GM19099 (cell line): ENCODE results near the gene TSPO.

Experiments used
- POLR2A ChIP-seq: IDR thresholded peaks from 3 replicates; pipeline ENCODE4 v1.6.1; 2011; ENCODE audit warnings: low read depth; ENCODE audit not compliant: insufficient read length; ENCODE audit errors: extremely low read depth

TSPO gene

DNA sequence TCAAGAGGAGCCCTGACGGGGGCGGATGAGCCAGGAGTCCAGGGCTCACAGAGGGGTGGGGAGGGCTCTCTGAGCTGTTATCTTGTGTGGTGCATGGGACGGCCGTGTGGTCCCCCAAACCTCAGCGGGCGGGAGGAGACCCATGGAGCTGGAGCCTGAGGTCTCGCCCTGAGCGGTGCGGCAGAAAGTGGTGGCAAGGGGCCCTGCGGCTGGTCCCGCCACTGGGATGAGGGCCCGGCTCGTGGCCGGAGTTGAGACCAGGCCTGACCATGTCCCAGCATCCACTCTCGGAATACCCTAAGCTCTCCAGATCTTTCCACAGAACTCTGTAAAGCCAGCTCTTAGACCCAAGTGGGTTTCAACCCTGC lies 58.1 kb downstream of the TSPO start:
- no peak for TF ChIP-seq POLR2A

DNA sequence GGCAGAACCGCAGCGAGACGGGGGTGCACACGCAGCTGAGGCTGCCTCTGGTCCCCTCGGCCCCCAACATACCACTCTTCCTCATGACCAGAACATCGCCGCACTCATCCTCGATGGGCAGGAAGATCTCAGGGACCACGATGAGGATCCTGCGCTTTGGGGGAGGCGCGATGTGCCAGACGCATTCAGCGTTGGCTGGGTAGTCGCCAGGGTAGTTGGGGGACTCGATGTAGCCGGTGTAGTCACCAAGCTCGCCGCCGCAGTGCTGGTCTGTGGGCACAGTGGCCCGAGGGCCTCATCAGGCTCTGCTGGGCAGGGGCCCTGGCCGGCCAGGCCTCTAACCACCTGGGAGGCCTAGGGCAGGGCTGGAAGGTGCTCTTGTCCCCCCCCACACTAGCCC lies 58.6 kb downstream of the TSPO start:
- no peak for TF ChIP-seq POLR2A

DNA sequence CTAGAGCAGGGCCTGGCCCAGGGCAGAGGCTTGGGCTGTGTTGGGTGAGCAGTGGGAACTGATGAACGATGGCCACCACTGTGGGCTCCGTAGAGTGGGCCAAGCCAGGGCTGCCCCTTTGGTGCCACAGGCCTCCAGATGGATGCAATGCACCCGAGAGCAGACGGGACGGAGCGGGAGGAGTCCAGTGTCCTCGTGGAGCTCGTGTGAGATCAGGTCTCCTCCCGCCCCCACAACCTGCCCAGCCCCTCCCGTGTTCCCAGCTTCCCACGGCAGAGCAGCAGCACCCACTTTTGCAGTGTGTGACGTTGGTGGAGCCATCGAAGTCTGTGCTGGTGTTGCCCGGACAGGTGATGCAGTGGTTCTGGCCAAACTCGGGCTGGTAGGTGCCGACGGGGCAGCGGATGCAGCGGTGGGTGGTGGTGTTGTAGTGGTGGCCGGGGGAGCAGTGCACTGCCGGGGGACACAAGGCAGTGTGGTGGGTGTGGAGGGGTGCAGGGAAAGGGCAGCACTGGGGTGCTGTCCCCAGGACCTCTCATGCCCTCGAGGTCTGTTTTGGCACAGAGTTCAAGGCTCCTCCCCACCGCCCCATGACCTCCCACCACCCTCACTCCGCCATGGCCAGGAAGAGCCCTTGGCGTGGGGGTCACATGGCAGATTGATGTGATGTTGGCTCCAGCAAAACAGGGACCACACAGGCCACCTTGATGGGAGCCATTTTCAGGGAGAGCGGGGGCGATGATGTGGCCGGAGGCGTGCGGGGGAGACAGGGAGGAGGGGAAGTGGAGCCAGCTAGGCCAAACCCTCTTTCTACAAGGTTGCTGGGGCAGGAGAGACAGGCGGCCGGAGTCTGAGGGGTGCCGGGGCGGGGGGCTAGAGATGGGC lies 59.5 kb downstream of the TSPO start:
- no peak for TF ChIP-seq POLR2A

DNA sequence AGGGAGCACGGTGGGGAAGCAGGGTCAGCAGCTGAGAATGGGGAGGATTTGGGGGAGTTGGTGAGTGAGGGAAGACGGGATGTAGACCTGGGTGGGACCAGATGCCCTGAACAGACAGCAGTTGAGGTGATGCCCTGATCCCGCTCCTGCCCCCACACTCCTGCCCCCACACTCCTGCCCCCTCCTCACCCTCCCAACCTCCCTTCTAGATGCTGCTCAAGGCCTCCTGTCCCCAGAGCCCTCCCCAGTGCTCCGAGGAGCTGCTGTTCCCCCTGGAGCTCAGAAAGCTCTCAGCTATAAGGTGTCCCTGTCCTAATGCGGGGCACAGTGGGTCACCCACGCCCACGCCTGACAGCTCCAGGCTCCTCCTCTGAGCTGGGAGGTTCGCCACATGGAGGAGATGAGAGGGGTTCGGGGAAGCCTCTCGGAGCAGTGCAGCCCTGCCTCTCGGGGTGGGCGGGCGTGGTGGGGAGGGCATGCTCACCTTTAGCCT lies 60.6 kb downstream of the TSPO start:
- TF ChIP-seq POLR2A: no peak

DNA sequence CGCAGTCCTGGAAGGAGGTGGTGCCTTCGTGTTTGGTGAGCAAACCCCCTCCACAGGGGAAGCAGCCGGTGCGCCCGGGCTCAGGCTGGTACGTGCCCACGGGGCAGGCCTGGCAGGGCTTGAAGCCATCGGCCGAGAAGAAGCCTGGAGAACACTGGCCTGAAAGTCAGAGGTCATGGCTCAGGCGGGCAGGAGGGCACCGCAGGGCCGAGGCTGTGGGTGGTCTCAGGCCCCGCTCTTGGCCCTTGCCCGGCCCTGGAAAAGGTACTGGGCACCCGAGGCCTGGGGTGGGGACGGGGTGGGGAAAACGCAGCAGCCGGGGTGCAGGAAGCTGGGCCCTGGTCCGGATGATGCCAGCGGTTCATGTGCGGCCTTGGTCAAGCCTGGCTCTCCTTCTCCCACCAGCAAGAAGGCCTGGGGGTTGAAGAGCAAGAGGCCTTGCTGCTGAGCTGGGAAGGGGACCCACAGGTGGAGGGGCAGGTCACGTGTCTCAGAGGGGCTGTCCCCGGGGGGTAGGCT lies 61.1 kb downstream of the TSPO start:
- TF ChIP-seq POLR2A: no peak
